GM12872 (cell line): Measurements from ENCODE around the gene NFAT5.

Experiments
- TF ChIP-seq, protein P1 (sequence below): IDR thresholded peaks from 3 replicates; pipeline ENCODE4 v1.5.1; 2011; ENCODE audit warnings: low read depth, mild to moderate bottlenecking, low read length, moderate library complexity; ENCODE audit not compliant: insufficient read depth

The NFAT5 gene

DNA sequence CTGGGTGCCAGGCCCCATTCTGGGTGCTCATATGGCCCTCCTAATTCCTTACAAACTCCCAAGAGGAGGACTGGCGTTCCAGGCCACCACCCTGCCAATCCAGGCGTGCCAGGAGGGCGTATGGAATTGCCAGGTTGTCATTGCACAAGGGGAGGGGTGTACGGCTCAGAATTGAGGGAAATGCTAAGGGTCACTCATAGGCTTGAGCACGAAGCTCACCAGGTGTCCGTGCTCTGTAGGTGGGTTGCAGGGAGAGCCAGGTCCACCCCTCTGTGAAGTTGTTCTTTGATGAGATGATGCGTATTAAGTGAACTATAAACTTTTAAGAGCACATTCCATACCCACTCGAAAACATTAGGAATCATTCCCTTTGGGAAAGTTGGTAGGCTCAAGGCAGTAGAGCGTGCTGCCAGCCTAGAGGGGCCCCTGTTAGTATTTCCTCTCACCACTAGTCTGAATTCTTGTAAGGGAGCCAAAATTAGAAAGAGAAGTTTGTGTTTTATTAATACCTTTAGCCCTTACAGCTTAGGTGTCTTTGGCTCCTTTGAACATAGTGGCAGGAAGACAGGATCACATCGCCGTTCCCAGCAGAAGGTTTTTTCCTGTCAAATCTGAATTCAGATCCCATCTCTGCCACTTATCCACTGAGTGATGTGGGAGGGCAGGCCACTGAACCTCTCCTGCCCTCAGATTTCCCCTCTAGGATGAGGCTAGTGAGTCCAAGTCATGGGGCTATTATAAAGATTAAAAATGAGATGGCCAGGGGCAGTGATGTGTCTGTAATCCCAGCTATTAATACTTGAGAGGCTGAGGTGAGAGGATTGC lies 38.7 kb upstream of the NFAT5 start:
- TF ChIP-seq, protein P1, sequence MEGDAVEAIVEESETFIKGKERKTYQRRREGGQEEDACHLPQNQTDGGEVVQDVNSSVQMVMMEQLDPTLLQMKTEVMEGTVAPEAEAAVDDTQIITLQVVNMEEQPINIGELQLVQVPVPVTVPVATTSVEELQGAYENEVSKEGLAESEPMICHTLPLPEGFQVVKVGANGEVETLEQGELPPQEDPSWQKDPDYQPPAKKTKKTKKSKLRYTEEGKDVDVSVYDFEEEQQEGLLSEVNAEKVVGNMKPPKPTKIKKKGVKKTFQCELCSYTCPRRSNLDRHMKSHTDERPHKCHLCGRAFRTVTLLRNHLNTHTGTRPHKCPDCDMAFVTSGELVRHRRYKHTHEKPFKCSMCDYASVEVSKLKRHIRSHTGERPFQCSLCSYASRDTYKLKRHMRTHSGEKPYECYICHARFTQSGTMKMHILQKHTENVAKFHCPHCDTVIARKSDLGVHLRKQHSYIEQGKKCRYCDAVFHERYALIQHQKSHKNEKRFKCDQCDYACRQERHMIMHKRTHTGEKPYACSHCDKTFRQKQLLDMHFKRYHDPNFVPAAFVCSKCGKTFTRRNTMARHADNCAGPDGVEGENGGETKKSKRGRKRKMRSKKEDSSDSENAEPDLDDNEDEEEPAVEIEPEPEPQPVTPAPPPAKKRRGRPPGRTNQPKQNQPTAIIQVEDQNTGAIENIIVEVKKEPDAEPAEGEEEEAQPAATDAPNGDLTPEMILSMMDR: no peak

DNA sequence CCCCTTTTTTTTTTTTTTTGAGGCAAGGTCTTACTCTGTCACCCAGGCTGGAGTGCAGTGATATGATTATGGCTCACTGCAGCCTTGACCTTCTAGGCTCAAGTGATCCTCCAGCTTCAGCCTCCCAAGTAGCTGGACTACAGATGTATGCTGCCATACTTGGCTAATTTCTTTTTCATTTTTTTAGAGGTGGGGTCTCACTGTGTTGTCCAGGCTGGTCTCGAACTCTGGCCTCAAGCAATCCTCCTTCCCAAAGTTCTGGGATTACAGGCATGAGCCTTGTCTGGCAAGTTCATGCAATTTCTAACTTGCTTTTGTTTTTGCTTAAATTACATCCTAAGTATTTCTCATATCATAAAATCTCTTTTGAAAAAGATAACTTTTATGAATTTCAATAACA lies 33.8 kb upstream of the NFAT5 start:
- TF ChIP-seq, protein P1: no peak

DNA sequence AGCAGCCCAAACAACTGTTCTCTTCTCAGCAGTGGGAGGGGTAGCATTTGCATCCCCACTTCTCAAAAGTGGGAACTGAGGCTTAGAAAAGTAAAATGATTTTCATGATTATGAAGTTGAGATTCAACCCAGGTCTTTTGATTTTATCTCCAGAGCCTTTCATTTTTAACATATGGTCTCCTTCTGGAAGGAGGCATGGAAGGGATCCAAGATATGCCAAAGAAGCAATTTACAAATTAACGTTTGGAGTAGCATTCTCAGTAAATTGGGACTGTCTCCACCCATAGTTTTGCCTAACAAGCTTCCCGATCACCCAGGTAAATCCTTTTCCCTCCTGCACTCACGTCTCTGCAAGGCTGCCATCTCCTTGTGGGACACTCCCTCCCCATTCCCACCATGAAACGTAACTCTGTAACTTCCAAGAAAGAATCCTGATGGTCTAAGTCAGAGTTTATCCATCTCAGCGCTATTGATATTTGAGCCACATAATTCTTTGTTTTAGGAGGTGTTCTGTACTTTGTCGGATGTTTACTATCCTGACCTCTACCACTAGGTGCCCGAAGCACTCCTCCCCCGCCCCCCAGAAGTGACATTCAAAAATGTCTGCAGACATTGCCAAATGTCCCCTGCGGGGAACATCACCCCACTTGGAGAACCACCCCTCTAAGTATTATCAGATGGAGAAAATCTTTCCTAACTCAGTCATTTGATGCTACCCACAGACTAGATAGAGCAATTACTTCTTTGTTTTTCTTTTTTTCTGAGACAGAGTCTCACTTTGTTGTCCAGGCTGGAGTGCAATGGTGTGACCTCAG lies 32.9 kb upstream of the NFAT5 start:
- TF ChIP-seq, protein P1: no peak

DNA sequence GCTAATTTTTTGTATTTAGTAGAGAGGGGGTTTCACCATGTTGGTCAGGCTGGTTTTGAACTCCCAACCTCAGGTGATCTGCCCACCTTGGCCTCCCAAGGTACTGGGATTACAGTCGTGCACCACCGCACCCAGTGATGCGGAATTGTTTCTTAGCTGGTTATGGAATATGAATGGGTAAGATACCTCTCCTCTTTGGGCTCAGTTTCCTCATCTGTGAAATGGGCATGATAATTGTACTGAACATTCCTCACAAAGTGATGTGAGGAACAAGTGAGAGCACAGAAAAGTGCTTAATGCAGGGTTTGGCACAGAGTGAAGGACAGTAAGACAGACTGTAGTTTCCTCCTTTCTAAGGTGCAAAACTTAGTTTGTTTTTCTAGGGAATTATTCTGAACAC lies 31.0 kb upstream of the NFAT5 start:
- TF ChIP-seq, protein P1: no peak

DNA sequence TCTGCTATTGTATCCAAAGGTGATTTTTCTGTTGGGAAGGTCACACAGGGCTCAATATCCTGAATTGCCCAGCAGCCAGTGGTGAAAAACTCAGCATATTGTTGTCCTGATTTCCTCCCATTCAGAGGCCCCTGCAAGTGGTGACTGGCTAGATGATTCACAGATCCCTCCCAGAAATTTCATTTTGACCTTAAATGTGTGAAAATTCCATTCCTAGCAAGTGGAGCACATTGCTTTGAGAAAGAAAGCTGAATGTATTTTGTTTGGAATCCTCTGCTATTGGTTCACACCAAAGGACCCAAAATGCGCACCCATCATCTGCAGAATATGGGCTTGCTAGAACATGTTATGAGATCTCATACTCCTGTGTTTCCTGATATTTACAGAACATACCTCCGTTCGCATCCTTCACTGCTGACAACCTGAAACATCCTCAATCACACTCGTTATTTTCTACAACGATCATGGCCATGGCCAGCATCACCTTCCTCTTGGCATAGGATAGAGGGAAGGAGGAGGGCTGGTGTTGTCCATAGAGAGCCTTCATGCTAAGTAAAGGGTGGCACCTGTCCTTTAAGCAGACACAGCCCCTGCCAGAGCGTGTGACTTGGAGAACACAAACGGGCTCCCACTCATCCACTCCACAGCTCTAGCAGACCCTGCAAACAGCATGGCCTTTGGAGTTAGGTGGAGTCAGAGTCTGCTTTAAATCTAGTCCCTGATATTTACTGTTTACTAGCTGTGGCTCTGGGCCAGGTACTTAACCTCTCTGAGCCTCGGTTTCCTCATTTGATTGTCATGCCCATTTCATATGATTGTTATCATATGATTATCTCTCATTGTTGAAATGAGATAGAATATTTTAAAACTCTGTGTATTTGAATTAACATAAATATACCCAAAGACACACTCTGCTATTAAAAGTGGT lies 30.4 kb upstream of the NFAT5 start:
- TF ChIP-seq, protein P1: no peak

DNA sequence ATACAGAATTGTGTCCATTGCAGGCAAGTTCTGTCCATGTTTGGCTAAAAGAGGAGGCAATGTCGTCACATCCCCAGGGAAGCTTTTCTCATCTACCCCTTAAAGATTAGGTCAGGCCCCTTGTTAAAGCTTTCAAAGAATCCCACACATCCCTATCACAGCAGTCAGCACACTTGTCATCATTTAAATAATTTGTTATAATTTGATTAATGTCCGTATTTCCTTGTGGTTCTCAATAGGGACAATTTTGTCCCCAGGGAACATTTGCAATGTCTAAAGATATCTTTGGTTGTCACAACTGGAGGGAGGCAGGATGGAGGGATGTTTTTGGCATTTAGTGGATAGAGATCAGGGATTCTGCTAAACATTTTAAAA lies 28.1 kb upstream of the NFAT5 start:
- TF ChIP-seq, protein P1: no peak

DNA sequence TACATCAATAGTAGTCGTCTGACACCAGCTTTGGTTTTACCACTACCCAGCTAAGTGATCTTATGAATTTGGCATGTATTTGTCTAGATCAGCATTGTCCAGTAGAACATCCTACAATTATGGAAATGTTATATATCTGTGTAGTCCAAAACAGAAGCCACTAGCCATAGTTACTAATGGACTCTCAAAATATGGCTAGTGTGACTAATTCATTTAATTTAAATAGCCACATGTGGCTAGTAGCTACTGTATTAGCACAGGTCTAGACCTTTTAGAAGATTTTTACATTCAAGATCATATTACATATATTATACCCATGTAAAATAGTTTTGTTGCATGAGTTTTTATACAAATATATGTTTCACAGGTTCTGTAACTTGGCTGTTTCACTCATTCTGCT lies 27.0 kb upstream of the NFAT5 start:
- TF ChIP-seq, protein P1: no peak
